Aorta (tissue), 5 donors: Measurements from ENCODE around the gene OPN5. TPM values are rescaled to one million over a fixed set of nuclear protein-coding genes. Genes with fewer than 3 reads are reported as not detected.

ENCODE experiments used
- ATAC-seq: fragments of 200-7000 bp; cut with Tn5 transposase; one replicate; pipeline ENCODE4 v1.9.1; 2022; ENCODE audit warnings: moderate library complexity; ENCODE audit not compliant: low FRiP score
- DNase-seq, 2 donors: peaks; one replicate each; pipeline ENCODE4 v3.0.0-alpha.2; 2020
- H3K27ac ChIP-seq, 2 donors: one replicate each; pipeline ENCODE4 v1.5.1; 2013; ENCODE audit warnings: low read length in 2 of 2, mild to moderate bottlenecking in 2 of 2, moderate library complexity in 2 of 2, control low read depth in 1 of 2, inconsistent platforms in 1 of 2, low read depth in 1 of 2
- H3K27me3 ChIP-seq, 2 donors: one replicate each; pipeline ENCODE4 v1.6.1; 2013; ENCODE audit warnings: control low read depth in 1 of 2, low read length in 1 of 2, mild to moderate bottlenecking in 1 of 2, moderate library complexity in 1 of 2; ENCODE audit not compliant: insufficient read depth in 2 of 2, control insufficient read depth in 1 of 2
- H3K36me3 ChIP-seq, 2 donors: one replicate each; pipeline ENCODE4 v1.6.1; 2013; ENCODE audit warnings: control low read depth in 1 of 2, low read length in 1 of 2, mild to moderate bottlenecking in 1 of 2; ENCODE audit not compliant: insufficient read depth in 2 of 2, control insufficient read depth in 1 of 2
- H3K4me1 ChIP-seq, 2 donors: one replicate each; pipeline ENCODE4 v1.6.1; 2013; ENCODE audit warnings: low read length in 2 of 2, control low read depth in 1 of 2, mild to moderate bottlenecking in 1 of 2, moderate library complexity in 1 of 2; ENCODE audit not compliant: insufficient read depth in 2 of 2, control insufficient read depth in 1 of 2
- H3K4me3 ChIP-seq, 2 donors: one replicate each; pipeline ENCODE4 v1.5.1; 2013; ENCODE audit warnings: low read length in 2 of 2, control low read depth in 1 of 2, mild to moderate bottlenecking in 1 of 2
- H3K9me3 ChIP-seq: one replicate; pipeline ENCODE4 v1.6.1; 2013; ENCODE audit warnings: mild to moderate bottlenecking, low read length; ENCODE audit not compliant: control insufficient read depth
- WGBS, 2 donors: extraction: QIAGEN DNeasy Blood & Tissue Kit; methylation state at CpG; one replicate each; pipeline ENCODE4 v1.1.7; 2013; 5-methylcytosine and 5-hydroxymethylcytosine counted together
- intact Hi-C, 2 donors: fragments of 100-400 bp; cut with DNase I; formaldehyde crosslinking; loops; one replicate each; pipeline versions ENCODE4 v1.14.2 to v1.15.0; 2022
- polyA plus RNA-seq, 2 donors: library from polyadenylated mRNA; stranded (reverse); fragments of 200-250 nt; gene quantifications; one replicate each; pipeline ENCODE4 v1.2.3, GENCODE V29; 2013
- total RNA-seq, 2 donors: library from RNA; stranded (reverse); fragmentation: NEBNext Ultra II Directional; extraction: Animal tissue kit (Norgen Biotek cat#: 25700); gene quantifications; one replicate each; pipeline ENCODE4 v1.2.1, GENCODE V29; 2021
- donor health status: healthy with polysubstance abuse.
- donor health status: Bipolar disorder and iron deficiency.
- donor health status: DM: no; HTN: no; CAD: no.
- donor health status: DM: no; HTN: no; CAD: no.
- donor health status: DM: yes; HTN: yes; CAD: no.

Gene OPN5
- total and polyA plus RNA-seq, 4 donors, result not detected

DNA sequence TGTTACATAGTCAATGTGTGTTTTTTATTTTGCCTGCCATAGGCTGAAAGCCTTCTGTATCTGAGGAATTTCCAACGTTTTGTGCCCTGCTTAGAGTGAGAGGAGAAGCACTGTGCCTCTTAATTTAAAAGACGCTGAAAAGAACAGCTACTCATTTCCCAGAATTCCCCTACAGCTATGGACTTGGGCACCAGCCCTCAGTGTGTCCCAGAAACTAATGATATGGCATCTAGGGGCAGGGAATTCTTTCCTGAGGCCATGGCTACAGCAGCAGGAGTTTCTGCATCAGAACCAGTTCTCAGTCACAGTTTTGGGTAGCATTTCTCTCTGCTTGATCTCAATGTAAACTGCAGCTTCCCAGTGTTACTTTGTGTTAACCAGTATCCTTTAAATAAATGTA, 20.2 kb downstream of the OPN5 start:
- H3K4me1 ChIP-seq, result no peaks in the 10 kb centered on the region
- no peaks in the 10 kb centered on the region for H3K36me3 ChIP-seq
- 25 to 36% methylated on average over 2 of the region's 2 CpGs for WGBS, 2 donors
- ATAC-seq (no peak), DNase-seq (no peak)
- H3K27ac ChIP-seq, result no peak overlapping the region
- no peak overlapping the region for H3K4me3 ChIP-seq
- intact Hi-C loops, result no loop called here
- no peaks in the 10 kb centered on the region for H3K9me3 ChIP-seq
- H3K27me3 ChIP-seq, result peaks cover 0 to 3% of the 10 kb centered on the region in 2 donors

- Histone ChIP-seq H3K27ac (no peak overlapping the region), H3K4me3 (no peak overlapping the region), H3K27me3 (peaks cover 0 to 3% of the 10 kb centered on the region in 2 donors), H3K9me3 (no peaks in the 10 kb centered on the region), H3K4me1 (no peaks in the 10 kb centered on the region), H3K36me3 (no peaks in the 10 kb centered on the region)
- ATAC-seq (no peak), DNase-seq (no peak)
- 75 to 77% methylated on average over 2 of the region's 2 CpGs for WGBS, 2 donors
- intact Hi-C loops, result no loop called here
Measured at GRCh38 chr6:47804821-47805220, 23.0 kb downstream of the OPN5 start.

GRCh38 chr6:47809873-47810272, 28.0 kb downstream of the OPN5 start:
- Histone ChIP-seq H3K36me3 (no peaks in the 10 kb centered on the region), H3K4me3 (no peak overlapping the region), H3K9me3 (no peaks in the 10 kb centered on the region), H3K27me3 (peaks cover 0 to 4% of the 10 kb centered on the region in 2 donors), H3K4me1 (no peaks in the 10 kb centered on the region), H3K27ac (no peak overlapping the region)
- DNase-seq, result no peak
- intact Hi-C loops, result no loop called here
- 25 to 43% methylated on average over 8 of the region's 8 CpGs for WGBS, 2 donors
- ATAC-seq, result no peak

- H3K9me3 ChIP-seq, result no peaks in the 10 kb centered on the region
- 75 to 88% methylated on average over 3 of the region's 3 CpGs for WGBS, 2 donors
- H3K27me3 ChIP-seq, result peaks cover 0 to 4% of the 10 kb centered on the region in 2 donors
- DNase-seq, result no peak
- intact Hi-C loops, result no loop called here
- no peak overlapping the region for H3K4me3 ChIP-seq
- H3K4me1 ChIP-seq, result no peaks in the 10 kb centered on the region
- ATAC-seq, result no peak
- no peaks in the 10 kb centered on the region for H3K36me3 ChIP-seq
- H3K27ac ChIP-seq, result no peak overlapping the region
Measured at GRCh38 chr6:47810885-47811284, 29.1 kb downstream of the OPN5 start.

GRCh38 chr6:47811443-47811842, 29.6 kb downstream of the OPN5 start:
- intact Hi-C loops, result no loop called here
- no peaks in the 10 kb centered on the region for H3K4me1 ChIP-seq
- no peak for ATAC-seq
- 83% methylated on average over 3 of the region's 3 CpGs for WGBS, 2 donors
- peaks cover 0 to 4% of the 10 kb centered on the region in 2 donors for H3K27me3 ChIP-seq
- no peaks in the 10 kb centered on the region for H3K36me3 ChIP-seq
- no peak for DNase-seq
- H3K27ac ChIP-seq, result no peak overlapping the region
- H3K4me3 ChIP-seq, result no peak overlapping the region
- no peaks in the 10 kb centered on the region for H3K9me3 ChIP-seq

DNA sequence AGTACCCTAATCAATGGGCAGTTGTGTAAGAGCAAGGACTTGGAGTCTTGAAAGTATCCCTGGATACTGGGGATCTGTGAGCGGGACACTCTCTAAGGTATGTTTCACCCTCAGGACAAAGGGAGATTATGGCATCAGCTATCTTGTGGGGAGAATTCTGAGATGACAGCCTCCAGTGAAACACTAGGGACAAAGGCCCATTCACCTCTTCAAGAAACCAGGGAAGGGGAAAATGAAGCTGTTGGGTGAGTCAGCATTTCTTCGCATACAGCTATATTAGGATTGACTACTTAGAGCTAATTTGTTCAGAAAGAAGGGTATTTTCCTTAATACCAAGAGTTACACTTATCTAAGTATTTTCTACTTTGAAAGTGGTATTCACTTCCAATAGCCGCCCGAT, 35.9 kb downstream of the OPN5 start:
- Histone ChIP-seq H3K27me3 (peaks cover 0 to 4% of the 10 kb centered on the region in 2 donors), H3K27ac (no peak overlapping the region), H3K4me1 (no peaks in the 10 kb centered on the region), H3K9me3 (no peaks in the 10 kb centered on the region), H3K4me3 (no peak overlapping the region), H3K36me3 (no peaks in the 10 kb centered on the region)
- DNase-seq (no peak), ATAC-seq (no peak)
- WGBS, 2 donors, result 83 to 90% methylated on average over 4 of the region's 4 CpGs
- intact Hi-C loops, result no loop called here

DNA sequence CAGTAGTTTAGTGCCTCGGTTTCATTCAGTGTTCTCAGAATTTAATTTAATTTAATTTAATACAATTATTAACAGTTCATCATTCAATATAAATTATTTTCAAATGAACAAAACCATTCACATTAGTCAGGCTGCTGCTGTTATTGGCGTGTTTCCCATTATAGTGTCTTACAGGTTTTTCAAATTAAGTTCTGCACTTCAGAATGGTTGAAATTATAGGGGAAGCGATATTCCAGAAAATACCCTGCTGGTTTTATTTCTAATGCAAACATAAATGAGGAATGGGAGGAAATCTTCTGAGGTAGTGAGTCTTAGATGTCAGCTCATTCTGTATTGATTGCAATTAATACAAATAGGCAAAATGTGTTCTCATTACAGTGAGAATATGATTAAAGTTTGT, 37.6 kb downstream of the OPN5 start:
- no peaks in the 10 kb centered on the region for H3K4me1 ChIP-seq
- intact Hi-C loops, result no loop called here

DNA sequence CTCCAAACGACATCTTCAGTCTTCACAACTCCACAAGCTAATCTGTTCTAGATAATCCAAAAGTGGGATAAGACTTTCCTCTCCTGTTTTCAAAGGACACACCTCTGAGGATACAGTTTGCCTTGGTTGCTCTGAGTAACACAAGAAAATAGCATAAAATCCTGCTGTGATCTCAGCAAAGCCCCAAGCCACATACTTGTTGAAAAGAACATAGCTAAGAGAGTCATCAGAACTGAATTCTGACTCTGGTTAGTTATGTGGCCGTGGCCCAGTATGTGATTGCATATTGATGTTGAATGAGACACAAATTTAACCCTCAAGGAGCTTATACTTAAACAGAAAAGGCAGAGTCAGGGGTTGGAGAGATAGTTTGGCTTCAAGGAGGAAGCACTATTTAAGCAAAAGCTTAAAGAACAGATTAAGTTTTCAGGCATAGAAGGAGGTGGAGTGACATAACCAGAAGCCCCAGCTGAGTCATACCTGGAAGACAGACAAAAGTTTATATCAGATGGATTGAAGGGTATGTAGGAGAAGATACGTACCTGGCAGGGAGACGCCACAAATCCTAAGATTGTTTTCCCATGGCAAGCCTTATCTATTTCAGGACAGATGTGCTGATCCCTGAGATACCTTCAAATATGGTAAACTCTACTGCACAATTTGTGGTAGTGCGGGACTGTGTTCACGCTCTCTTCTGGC, 41.2 kb downstream of the OPN5 start:
- Histone ChIP-seq H3K9me3 (no peaks in the 10 kb centered on the region), H3K36me3 (no peaks in the 10 kb centered on the region), H3K4me1 (no peaks in the 10 kb centered on the region), H3K27ac (no peak overlapping the region), H3K27me3 (peaks cover 0 to 4% of the 10 kb centered on the region in 2 donors), H3K4me3 (no peak overlapping the region)
- ATAC-seq, result no peak
- intact Hi-C loops, result no loop called here
- 84% methylated on average over 6 of the region's 6 CpGs for WGBS, 2 donors
- no peak for DNase-seq

More for the DNA sequence above, 37.6 kb downstream of the OPN5 start:
- no peak overlapping the region for H3K4me3 ChIP-seq
- DNase-seq (no peak), ATAC-seq (no peak)
- H3K9me3 ChIP-seq, result no peaks in the 10 kb centered on the region
- H3K27ac ChIP-seq, result no peak overlapping the region
- peaks cover 0 to 4% of the 10 kb centered on the region in 2 donors for H3K27me3 ChIP-seq
- WGBS, 2 donors, result 81 to 84% methylated on average over 3 of the region's 3 CpGs
- H3K36me3 ChIP-seq, result no peaks in the 10 kb centered on the region

- ATAC-seq, result no peak
- WGBS, 2 donors, result 1 to 6% methylated on average over 2 of the region's 2 CpGs
- no peak overlapping the region for H3K4me3 ChIP-seq
- no peak for DNase-seq
- no peak overlapping the region for H3K27ac ChIP-seq
- intact Hi-C loops, result no loop called here
- H3K36me3 ChIP-seq, result no peaks in the 10 kb centered on the region
- peaks cover 1% of the 10 kb centered on the region for H3K9me3 ChIP-seq
- H3K27me3 ChIP-seq, result no peaks in the 10 kb centered on the region
- no peaks in the 10 kb centered on the region for H3K4me1 ChIP-seq
Measured at GRCh38 chr6:47832386-47833100, 50.7 kb downstream of the OPN5 start.
